GM12892 (cell line): ENCODE results near the gene TNFRSF1A.

Experiments used
- DNase-seq: peaks from one replicate; pipeline ENCODE4 v3.0.0; 2011; ENCODE audit not compliant: insufficient read length
- FAIRE-seq: peaks from 2 replicates; lab custom pipeline; 2011; peaks lifted over from hg19 to GRCh38; lab: Jason Lieb, UNC
- POLR2A ChIP-seq: IDR thresholded peaks from 2 replicates; pipeline ENCODE4 v1.6.1; 2011; ENCODE audit warnings: low read depth, low read length, control low read depth
- POLR2AphosphoS5 ChIP-seq: IDR thresholded peaks from 2 replicates; pipeline ENCODE4 v1.6.1; 2011; ENCODE audit warnings: low read depth, low read length, control low read depth
- TAF1 ChIP-seq: IDR thresholded peaks from 2 replicates; pipeline ENCODE4 v1.6.1; 2011; ENCODE audit warnings: low read depth, mild to moderate bottlenecking, control low read depth, low read length, borderline replicate concordance

TNFRSF1A gene

GRCh38 chr12:6322352-6322751 lies 19.5 kb downstream of the TNFRSF1A start:
- DNase-seq (no peak), FAIRE-seq (peak; percentile 46)
- TF ChIP-seq POLR2AphosphoS5 (no peak), POLR2A (no peak), TAF1 (no peak)

- no peak for FAIRE-seq
- TF ChIP-seq TAF1 (no peak), POLR2AphosphoS5 (no peak), POLR2A (no peak)
- DNase-seq, result no peak
Measured at GRCh38 chr12:6321905-6322304, 20.0 kb downstream of the TNFRSF1A start.

- DNase-seq (no peak), FAIRE-seq (no peak)
- TF ChIP-seq POLR2A (no peak), TAF1 (no peak), POLR2AphosphoS5 (no peak)
Measured at GRCh38 chr12:6319446-6319845, 22.4 kb downstream of the TNFRSF1A start.

GRCh38 chr12:6318440-6318879 lies 23.4 kb downstream of the TNFRSF1A start:
- FAIRE-seq, result no peak
- no peak for DNase-seq
- TF ChIP-seq TAF1 (no peak), POLR2AphosphoS5 (no peak), POLR2A (no peak)

- FAIRE-seq (no peak), DNase-seq (no peak)
- TF ChIP-seq POLR2A (no peak), TAF1 (no peak), POLR2AphosphoS5 (no peak)
Measured at GRCh38 chr12:6317693-6318439, 24.0 kb downstream of the TNFRSF1A start.

- FAIRE-seq, result no peak
- no peak for DNase-seq
- TF ChIP-seq TAF1 (no peak), POLR2AphosphoS5 (no peak), POLR2A (no peak)
Measured at GRCh38 chr12:6316921-6317692, 24.8 kb downstream of the TNFRSF1A start.

GRCh38 chr12:6315704-6316597 lies 25.9 kb downstream of the TNFRSF1A start:
- no peak for TF ChIP-seq TAF1
- TF ChIP-seq POLR2A, result no peak
- no peak for TF ChIP-seq POLR2AphosphoS5
- DNase-seq, result no peak
- no peak for FAIRE-seq

- no peak for DNase-seq
- TF ChIP-seq POLR2A (no peak), TAF1 (no peak), POLR2AphosphoS5 (no peak)
- no peak for FAIRE-seq
Measured at GRCh38 chr12:6315184-6315583, 26.7 kb downstream of the TNFRSF1A start.

- TF ChIP-seq POLR2AphosphoS5, result no peak
- no peak for TF ChIP-seq TAF1
- TF ChIP-seq POLR2A, result no peak
- FAIRE-seq (no peak), DNase-seq (no peak)
Measured at GRCh38 chr12:6314776-6315175, 27.1 kb downstream of the TNFRSF1A start.

- FAIRE-seq (no peak), DNase-seq (no peak)
- TF ChIP-seq POLR2AphosphoS5 (no peak), POLR2A (no peak), TAF1 (no peak)
Measured at GRCh38 chr12:6313326-6313940, 28.4 kb downstream of the TNFRSF1A start.
